GM10847 (cell line): ENCODE data around the gene ANGPTL4.

Experiments
- POLR2A ChIP-seq: IDR thresholded peaks from 2 replicates; pipeline ENCODE4 v1.6.1; 2011; ENCODE audit not compliant: insufficient read length; ENCODE audit errors: extremely low read depth

The ANGPTL4 gene

DNA sequence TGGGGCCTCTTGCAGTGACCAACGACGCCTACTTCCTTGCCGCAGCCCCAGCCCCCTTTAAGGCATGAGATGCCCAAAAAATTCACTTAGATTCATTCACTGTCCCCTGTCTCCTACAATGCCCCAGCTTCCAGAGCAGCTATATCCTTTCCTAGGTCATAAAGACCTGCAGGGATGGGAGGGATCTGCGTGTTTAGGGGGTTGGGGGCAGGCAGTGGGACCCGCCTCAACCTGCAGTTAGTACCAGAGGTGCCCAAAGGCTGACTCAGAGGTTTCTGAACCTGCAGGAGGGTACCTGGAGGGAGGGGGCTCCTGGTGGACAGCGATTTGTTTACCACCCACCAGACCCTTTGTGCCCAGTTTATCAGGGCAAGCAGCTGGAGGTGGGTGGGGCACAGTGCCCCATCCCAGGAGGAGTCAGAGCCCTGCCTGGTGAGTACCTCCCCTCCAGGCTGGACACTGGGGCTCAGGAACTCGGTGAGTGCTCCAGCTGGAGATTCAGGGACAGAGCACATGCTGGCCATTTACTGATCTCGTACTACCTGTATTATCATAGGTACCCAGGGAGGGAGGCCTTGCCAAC, 32.6 kb upstream of the ANGPTL4 start:
- no peak for TF ChIP-seq POLR2A

DNA sequence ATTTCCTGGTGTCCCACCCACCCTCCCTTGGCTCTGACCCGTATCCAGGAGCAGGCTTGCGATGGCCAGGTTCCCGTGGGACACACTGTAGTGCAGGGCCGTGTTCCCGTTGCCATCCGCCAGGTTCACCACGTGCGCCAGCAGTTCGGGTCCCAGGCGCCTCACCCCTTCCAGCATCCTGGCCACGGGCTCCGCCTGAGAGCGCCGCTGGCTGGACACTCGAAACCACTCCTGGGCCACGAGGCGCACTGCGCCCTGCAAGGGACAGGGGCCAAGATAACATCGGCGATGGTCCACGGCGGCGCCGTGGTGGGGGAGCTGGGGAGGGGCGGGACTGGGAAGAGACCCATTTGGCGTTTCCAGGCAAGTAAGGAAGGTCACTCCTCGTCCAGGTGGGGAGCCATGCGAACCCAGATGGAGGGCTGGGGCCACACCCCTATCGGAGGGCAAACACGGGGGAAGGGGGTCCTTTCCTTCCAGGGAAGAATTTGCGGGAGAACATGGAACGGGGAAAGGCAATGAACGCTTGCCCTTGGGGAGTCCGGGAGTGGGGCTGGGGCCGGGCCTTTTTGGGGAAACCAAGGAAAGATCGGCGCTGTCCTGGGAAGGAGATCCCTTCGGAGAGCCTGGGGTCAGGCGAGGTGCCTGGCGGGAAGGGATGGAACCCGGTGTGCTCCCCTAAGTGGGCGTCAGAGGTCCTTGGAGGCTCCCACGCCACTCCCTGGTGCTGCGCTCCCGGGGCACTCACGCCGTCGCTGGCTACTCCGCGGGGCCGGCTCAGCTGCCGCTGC, 30.8 kb upstream of the ANGPTL4 start:
- no peak for TF ChIP-seq POLR2A

DNA sequence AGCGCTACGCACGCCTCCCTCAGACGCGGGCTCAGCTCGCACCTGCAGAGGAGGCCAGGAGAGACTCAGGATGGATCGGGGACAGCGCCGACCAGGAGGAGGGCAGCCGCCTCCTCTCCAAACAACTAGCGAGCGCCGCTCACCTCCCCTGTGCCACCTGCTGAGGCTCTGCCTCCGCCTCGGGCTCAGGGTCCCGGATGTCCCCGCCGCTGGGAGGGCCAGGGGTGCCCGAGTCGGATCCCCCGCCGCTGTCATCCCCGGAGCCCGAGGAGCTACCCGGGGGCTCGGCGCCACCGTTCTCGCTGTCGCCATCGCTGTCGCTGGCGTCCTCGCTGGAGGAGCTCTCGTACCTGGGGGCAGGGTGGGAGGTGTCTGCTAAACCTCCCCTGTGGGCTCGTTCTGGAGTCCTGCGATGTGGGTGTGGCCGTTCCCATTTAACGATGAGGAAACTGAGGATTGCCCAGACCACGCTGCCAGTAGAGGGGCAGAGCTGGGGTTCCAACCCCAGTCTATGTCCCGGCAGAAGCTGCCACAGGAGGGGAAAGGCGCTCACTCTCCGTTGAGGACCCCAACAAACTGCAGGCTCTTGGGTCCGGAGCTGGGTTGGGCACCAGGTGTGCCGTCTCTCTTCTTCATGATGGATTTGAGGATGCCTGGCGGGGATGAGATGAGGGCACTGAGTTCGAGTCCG, 30.0 kb upstream of the ANGPTL4 start:
- no peak for TF ChIP-seq POLR2A

DNA sequence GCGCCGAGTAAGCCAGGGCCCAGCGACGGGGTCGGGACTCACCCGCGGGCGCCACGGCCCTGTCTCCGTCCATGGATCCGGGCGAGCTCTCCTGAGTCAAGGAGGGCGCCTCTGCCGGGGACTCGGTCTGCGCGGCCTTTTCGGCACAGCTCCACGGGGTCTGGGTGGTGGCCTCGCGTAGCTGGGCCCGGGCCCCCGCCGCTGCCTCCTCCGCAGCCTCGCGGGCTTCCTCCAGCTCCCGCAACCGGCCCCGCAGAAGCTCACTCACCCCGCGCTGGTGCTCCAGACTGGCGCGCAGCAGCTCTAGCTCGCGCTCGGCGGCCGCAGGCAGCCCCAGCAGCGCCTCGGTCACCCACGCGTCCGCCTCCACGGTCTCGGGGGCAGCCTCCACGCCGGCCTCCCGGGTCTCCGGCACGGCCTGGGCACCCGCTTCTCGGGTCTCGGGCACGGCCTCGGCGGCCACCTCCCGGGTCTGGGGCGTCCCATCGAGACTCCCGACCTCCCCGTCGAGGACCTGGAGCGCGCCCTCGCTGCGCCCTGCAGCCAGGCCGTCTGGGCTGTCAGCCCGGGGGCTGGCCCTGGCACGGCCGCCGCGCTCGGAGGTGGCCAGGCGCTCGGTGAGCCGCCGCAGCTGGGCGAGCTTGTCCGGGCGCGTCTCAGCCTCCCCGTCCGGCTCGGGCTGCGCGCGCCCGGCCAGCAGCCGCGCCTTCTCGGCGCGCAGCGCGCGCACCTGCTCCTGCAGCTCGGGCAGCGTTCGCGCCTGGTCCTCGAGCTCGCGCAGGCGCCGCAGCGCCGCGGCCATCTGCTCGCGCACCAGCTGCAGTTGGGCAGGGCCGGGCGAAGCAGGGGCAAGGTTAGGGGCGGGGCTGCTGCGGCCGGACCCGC, 29.3 kb upstream of the ANGPTL4 start:
- TF ChIP-seq POLR2A: no peak

DNA sequence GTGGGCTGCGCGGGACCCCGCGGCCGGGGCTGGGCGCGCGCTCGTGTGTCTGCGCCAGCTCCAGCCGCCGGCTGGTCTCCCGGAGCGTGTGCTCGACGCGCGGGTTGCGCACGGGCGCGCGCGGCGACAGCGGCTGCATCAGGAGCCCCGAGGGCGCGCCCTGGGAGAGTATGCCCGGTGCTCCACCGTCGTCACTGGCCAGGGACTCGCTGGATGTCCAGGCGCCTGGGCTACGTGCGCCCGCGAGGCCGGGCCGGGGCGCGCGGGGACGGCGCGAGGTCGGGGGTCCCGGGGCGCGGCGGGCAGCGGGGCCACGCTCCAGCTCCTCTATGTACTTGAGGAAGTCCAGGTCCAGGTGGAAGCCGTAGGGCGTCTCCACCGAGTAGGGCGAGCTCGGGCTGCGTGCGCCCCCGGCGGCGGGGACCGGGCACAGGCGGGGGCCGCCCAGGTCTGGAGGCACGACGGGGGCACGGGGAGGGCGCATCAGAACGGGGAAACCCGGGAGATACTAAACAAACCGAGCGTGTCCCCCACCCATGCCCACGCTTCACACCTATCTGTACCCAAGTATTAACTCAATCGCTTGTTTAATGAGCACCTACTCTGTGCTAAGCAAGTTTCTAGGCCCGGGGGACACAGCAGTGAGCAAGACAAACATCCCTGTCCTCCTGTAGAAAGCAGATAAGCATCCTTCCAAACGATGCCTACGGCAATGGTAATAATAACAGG, 28.4 kb upstream of the ANGPTL4 start:
- no peak for TF ChIP-seq POLR2A

DNA sequence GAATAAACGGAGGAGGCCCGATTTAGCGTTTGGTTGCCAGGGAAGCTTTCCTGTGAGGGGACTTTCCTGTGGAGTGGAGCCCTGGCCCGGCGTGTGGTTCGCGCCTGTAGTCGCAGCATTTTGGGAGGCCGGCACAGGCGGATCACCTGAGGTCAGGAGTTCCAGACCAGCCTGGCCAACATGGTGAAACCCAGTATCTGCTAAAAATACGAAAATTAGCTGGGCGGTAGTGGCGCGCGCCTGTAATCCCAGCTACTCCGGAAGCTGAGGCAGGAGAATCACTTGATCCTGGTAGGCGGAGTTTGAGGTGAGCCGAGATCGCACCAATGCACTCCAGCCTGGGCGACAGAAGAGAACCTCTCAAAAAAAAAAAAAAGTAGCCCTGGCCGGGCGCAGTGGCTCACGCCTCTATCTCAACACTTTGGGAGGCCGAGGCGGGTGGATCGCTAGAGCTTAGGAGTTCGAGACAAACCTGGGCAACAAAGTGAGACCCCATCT, 27.8 kb upstream of the ANGPTL4 start:
- no peak for TF ChIP-seq POLR2A

DNA sequence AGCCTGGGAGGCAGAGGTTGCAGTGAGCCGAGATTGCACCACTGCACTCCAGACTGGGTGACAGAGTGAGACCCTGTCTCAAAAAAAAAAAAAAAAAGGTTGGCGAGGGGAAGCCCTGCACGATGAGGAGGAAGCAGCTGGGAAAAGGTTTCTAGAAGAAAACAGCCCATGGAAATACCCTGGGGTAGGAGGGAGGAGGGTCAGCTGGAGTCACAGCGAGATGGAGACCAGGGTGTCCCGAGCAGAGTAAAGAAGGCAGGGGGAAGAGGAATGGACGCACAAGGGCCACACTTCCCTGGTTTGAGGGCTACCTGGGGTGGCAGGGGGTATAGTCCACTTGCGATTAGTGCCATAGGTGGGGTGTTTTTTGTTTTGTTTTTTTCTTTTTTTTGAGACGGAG, 27.3 kb upstream of the ANGPTL4 start:
- no peak for TF ChIP-seq POLR2A

DNA sequence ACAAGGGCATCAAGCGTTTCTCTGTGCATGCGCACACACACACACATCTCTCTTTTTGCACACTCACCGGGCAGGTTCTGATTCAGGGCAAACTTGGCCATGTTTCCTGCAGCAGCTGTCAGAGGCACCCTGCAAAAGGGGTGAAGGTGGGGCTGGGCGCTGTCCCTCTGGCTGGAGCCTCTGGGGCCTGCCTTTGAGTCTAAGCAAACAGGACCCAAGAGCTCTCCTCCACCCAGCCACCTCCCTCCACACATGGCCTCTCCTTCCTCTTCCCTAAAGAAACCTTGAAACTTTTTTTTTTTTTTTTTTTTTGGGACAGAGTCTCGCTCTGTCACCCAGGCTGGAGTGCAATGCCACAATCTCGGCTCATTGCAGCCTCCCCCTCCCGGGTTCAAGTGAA, 26.2 kb upstream of the ANGPTL4 start:
- no peak for TF ChIP-seq POLR2A

DNA sequence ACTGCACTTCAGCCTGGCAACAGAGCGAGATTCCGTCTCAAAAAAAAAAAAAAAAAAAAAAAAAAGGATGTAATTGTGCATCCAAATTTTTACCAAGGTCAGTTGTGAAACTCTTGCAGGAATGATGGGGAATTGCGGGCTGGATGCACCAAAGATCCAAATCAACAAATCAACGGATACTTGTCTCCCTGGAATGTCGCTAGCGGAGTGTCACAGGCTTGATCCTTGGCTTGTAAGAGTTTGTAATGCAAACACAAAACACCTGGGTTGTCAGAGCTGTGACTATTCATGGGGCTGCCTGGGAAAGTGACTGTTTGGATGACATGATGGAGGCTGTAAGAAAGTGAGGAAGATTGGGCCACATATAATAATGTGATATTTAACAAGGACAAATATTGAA, 25.1 kb upstream of the ANGPTL4 start:
- no peak for TF ChIP-seq POLR2A

DNA sequence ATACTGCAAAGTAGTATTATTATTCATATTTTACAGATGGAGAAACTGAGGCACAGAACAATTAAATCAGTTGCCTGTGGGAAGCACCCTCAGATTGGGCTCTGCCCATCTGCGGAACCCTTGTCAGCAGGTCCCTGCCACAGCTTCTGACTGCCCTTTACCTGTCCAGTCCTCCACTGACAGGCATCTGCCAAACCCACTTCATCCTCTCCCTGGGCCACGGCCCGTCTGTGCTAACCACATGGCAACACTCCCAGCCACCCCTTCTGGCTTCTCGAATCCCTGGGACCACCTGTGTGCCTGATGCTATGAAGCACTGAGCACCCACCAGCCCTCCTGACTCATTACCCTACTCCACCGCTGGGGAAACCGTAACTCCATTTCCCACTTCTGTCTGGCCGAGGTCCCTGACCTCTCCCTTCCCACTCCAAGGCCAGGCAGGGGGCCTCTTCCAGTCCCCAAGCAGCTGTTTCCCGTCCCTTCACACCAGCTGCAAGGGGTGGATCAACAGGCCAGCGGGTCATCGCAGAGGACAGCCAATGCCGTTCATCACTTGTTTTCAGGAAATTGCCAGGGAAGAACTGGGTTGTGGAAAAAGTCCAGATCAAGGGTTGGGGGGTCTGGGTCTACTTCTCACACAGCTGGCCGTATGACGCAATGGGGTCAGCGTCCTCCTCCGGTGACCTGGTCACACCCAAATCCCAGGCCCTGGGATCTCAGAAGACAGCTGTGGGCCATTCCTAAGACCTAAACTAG, 23.4 kb upstream of the ANGPTL4 start:
- no peak for TF ChIP-seq POLR2A

DNA sequence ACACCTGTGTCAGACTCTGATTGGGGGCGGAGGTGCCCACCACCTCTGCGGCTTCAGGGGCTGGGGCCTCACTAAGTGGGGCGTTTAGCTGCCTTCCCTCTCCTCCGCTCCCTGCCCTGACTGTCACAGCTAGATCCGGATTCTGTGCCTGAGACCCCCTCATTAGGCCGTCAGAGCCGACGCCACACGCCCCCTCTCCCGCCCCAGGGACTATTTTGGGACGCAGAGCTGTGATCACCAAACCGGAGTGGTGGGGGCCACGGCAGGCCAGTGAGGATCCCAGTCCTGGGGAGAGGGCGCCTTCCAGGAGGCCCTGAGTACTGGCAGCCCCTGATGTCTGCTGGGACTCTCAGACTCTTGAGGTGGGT, 21.7 kb upstream of the ANGPTL4 start:
- TF ChIP-seq POLR2A: no peak

DNA sequence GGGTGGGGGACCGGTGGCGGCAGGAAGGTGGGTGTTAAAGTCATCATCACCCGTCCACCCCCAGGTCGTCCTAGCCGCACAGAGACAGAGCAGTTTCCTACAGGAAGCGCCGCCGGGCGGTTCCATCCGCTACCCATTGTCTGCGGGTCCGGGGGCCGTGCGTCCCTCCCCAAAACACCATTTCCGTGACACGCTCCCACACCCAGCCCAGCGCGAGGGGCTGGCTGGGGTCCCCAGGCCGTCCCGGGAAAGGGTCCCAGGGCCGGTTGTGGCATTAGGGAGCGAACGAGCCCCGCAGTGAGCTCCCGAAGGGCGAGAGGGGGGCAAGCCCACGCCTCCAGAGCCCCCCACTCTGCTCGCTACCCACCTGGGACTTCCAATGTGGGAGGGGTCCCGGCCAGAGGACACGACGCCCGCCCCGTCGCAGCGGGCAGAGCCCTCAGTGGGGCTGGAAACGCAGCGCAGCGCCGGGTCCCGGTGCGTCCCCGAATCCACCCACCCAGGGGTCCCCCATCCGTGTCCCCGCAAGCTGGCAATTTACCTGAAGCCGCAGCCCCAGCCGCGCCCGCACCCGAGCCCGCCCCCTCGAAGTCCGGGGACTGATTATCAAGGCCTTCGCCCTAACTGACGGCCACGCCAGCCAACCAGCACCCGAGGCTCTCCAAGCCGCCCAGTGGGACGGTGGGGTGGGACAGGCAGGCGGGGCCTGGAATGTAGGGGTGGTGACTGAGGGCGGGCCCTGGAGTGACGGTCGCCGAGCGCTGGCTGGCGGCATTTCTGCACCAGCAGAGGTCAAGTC, 21.1 kb upstream of the ANGPTL4 start, which contains the start of gene KANK3:
Gene KANK3 (minus strand): TSS at position 579 of the 799 bp plus-strand sequence. CDS start 5,434 bp downstream, outside the sequence.
- no peak for TF ChIP-seq POLR2A

DNA sequence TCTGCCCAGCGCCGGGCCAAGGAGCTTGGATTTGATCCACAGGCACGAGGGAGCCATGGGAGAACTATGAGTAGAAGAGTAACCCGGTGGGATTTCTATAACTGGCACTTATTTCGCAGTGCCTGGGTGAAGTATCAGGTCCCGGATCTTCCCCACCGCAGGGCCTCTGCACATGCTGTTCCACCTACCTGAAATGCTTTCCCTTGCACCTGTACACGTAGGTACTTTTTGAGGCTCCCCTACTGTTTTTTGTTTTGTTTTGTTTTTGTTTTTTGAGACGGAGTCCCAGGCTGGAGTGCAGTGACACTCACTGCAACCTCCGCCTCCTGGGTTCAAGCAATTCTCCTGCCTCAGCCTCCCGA, 20.5 kb upstream of the ANGPTL4 start:
- no peak for TF ChIP-seq POLR2A

DNA sequence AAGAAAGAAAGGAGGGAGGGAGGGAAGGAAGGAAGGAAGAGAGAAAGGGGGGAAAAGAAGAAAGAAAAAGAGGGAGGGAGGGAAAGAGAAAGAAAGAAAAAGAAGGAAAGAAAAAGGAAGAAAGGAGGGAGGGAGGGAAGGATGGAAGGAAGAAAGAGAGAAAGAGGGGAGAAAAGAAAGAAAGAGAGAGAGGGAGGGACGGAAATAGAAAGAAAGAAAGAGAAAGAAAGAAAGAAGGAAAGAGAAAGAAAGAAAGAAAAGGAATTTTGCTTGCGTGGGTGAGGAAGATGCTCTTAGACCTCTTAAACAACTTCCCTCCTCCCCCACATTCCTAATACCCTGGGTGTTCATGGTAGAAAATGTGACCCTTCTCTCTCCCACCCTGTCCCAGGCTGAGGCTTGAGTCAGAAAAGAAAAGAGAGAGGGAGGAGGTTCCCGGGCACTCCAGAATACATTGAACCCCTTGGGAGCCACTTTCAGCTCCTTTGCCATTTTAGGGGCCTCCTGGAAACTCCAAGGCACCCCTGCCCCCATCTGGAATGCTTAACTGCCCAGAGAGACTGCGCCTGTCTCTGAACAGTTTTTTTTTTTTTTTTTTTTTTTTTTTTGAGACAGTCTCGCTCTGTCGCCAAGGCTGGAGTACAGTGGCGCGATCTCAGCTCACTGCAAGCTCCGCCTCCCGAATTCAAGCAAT, 11.7 kb upstream of the ANGPTL4 start:
- no peak for TF ChIP-seq POLR2A
